Neural cell (in vitro differentiated cells): Measurements from ENCODE around the gene ZNF248. TPM values are rescaled to one million over a fixed set of nuclear protein-coding genes. Genes with fewer than 3 reads are reported as not detected.

Experiments used
- H2AFZ ChIP-seq: fragments of 200-600, 300-800 bp; sonication (generic), shearing (Covaris generic); 2 replicates; pipeline ENCODE4 v1.6.0; 2014; ENCODE audit warnings: low read depth, mild to moderate bottlenecking, antibody characterized with exemption, low read length, moderate library complexity
- H3F3A ChIP-seq: fragments of 200-600 bp; shearing (Covaris generic); 2 replicates; pipeline ENCODE4 v1.6.1; 2016; ENCODE audit warnings: mild to moderate bottlenecking, moderate library complexity, mixed read lengths, antibody characterized with exemption, low read length; ENCODE audit not compliant: insufficient read depth, poor library complexity, severe bottlenecking
- H3K27ac ChIP-seq: fragments of 200-600, 300-800 bp; sonication (generic), shearing (Covaris generic); 2 replicates; pipeline ENCODE4 v1.5.1; 2014; ENCODE audit warnings: mild to moderate bottlenecking, low read length, moderate library complexity
- H3K27me3 ChIP-seq: fragments of 300-800, 200-600 bp; sonication (generic), shearing (Covaris generic); 2 replicates; pipeline ENCODE4 v1.6.0; 2014; ENCODE audit warnings: mild to moderate bottlenecking, low read depth, low read length, moderate library complexity; ENCODE audit not compliant: insufficient read depth
- H3K36me3 ChIP-seq: fragments of 300-800, 200-600 bp; sonication (generic), shearing (Covaris generic); 2 replicates; pipeline ENCODE4 v1.5.1; 2014; ENCODE audit warnings: mild to moderate bottlenecking, antibody characterized with exemption, low read length, moderate library complexity; ENCODE audit not compliant: insufficient read depth
- H3K4me2 ChIP-seq: fragments of 300-800, 200-600 bp; sonication (generic), shearing (Covaris generic); 2 replicates; pipeline ENCODE4 v1.6.0; 2014; ENCODE audit warnings: mild to moderate bottlenecking, low read length
- H3K4me3 ChIP-seq: fragments of 300-800, 200-600 bp; sonication (generic), shearing (Covaris generic); 2 replicates; pipeline ENCODE4 v1.5.1; 2014; ENCODE audit warnings: mild to moderate bottlenecking, low read length, moderate library complexity
- H3K79me2 ChIP-seq: fragments of 200-600 bp; shearing (Covaris generic); replicated peaks from 2 replicates; pipeline ENCODE4 v1.6.0; 2014; ENCODE audit warnings: mild to moderate bottlenecking, low read length, moderate library complexity; ENCODE audit not compliant: insufficient read depth
- H3K9ac ChIP-seq: fragments of 300-800, 200-600 bp; sonication (generic), shearing (Covaris generic); 2 replicates; pipeline ENCODE4 v1.6.1; 2016; ENCODE audit warnings: mild to moderate bottlenecking, low read length, mixed read lengths
- H3K9me2 ChIP-seq: fragments of 200-600 bp; shearing (Covaris generic); 2 replicates; pipeline ENCODE4 v1.6.1; 2016; ENCODE audit warnings: mild to moderate bottlenecking, low read length, mixed read lengths; ENCODE audit not compliant: insufficient read depth
- H3K9me3 ChIP-seq: fragments of 200-600, 300-800 bp; sonication (generic), shearing (Covaris generic); 2 replicates; pipeline ENCODE4 v1.6.1; 2016; ENCODE audit warnings: mild to moderate bottlenecking, mixed run types, low read length, moderate library complexity, mixed read lengths
- H4K20me1 ChIP-seq: fragments of 200-600 bp; shearing (Covaris generic); 2 replicates; pipeline ENCODE4 v1.6.1; 2016; ENCODE audit warnings: mild to moderate bottlenecking, mixed run types; ENCODE audit not compliant: insufficient read depth
- EP300 ChIP-seq: fragments of 450-650 bp; conservative IDR thresholded peaks from 2 replicates; pipeline ENCODE4 v1.6.1; 2014; ENCODE audit warnings: antibody characterized with exemption, mild to moderate bottlenecking, moderate library complexity; ENCODE audit not compliant: poor library complexity, severe bottlenecking
- EZH2 ChIP-seq: fragments of 200-600, 300-800 bp; shearing (Covaris generic), sonication (generic); IDR thresholded peaks from 2 replicates; pipeline ENCODE4 v1.6.1; 2014; ENCODE audit warnings: antibody characterized with exemption, low read length, borderline replicate concordance, mild to moderate bottlenecking; ENCODE audit not compliant: insufficient read depth, poor library complexity, severe bottlenecking
- MXI1 ChIP-seq: fragments of 450-650 bp; conservative IDR thresholded peaks from 2 replicates; pipeline ENCODE4 v1.6.1; 2014; ENCODE audit warnings: antibody characterized with exemption, mild to moderate bottlenecking; ENCODE audit not compliant: poor library complexity, severe bottlenecking
- POLR2AphosphoS5 ChIP-seq: IDR thresholded peaks from 2 replicates; pipeline ENCODE4 v1.6.1; 2012
- RAD21 ChIP-seq: fragments of 450-650 bp; conservative IDR thresholded peaks from 2 replicates; pipeline ENCODE4 v1.6.1; 2014; ENCODE audit warnings: antibody characterized with exemption, mild to moderate bottlenecking, moderate library complexity
- SMC3 ChIP-seq: fragments of 450-650 bp; conservative IDR thresholded peaks from 2 replicates; pipeline ENCODE4 v1.6.1; 2014; ENCODE audit warnings: antibody characterized with exemption, mild to moderate bottlenecking, moderate library complexity; ENCODE audit not compliant: poor library complexity
- TAF1 ChIP-seq: IDR thresholded peaks from 2 replicates; pipeline ENCODE4 v1.6.1; 2012; ENCODE audit warnings: low read depth
- polyA plus RNA-seq: library from polyadenylated mRNA; depleted of rRNA; stranded (reverse); fragments of >200 nt; gene quantifications from 2 replicates; pipeline ENCODE4 v1.2.3, GENCODE V29; 2014
- TF ChIP-seq, protein P1 (sequence below): IDR thresholded peaks from 2 replicates; pipeline ENCODE4 v1.6.1; 2012; ENCODE audit warnings: borderline replicate concordance
- TF ChIP-seq, protein P2 (sequence below): fragments of 450-650 bp; IDR thresholded peaks from 2 replicates; pipeline ENCODE4 v1.5.1; 2014; ENCODE audit warnings: antibody characterized with exemption, mild to moderate bottlenecking, moderate library complexity; ENCODE audit not compliant: poor library complexity, severe bottlenecking

The ZNF248 gene
- polyA plus RNA-seq, 1 donor from 2014 or later = 0.24 TPM

DNA sequence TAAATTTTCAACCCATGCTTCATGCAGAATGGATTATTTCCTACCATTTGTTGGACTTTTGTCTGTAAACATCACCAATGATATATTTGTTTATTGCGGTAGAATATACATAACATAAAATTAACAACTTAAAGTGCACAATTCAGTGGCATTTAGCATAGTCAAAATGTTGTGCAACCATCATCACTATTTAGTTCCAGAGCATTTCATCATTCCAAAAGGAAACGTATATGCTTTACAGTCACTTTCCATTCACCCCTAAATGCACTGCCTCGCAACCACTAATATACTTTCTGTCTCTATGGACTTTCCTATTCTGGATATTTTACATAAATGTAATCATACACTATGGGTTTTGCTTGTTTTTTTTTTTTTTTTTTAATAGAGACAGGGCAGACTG lies 11.4 kb upstream of the ZNF248 start:
- Histone ChIP-seq H3K9me3 (peaks cover 9% of the 10 kb centered on the region), H3K4me2 (no peak overlapping the region), H4K20me1 (no peaks in the 10 kb centered on the region), H3K9me2 (no peaks in the 10 kb centered on the region), H3K27ac (no peak overlapping the region), H3K27me3 (no peaks in the 10 kb centered on the region), H3K79me2 (no peaks in the 10 kb centered on the region), H3F3A (no peaks in the 10 kb centered on the region), H3K9ac (no peak overlapping the region), H2AFZ (no peak overlapping the region), H3K4me3 (no peak overlapping the region), H3K36me3 (no peaks in the 10 kb centered on the region)
- TF ChIP-seq RAD21 (no peak), TAF1 (no peak), EZH2 (no peak), SMC3 (no peak), POLR2AphosphoS5 (no peak), EP300 (no peak), MXI1 (no peak)
- TF ChIP-seq, protein P1, sequence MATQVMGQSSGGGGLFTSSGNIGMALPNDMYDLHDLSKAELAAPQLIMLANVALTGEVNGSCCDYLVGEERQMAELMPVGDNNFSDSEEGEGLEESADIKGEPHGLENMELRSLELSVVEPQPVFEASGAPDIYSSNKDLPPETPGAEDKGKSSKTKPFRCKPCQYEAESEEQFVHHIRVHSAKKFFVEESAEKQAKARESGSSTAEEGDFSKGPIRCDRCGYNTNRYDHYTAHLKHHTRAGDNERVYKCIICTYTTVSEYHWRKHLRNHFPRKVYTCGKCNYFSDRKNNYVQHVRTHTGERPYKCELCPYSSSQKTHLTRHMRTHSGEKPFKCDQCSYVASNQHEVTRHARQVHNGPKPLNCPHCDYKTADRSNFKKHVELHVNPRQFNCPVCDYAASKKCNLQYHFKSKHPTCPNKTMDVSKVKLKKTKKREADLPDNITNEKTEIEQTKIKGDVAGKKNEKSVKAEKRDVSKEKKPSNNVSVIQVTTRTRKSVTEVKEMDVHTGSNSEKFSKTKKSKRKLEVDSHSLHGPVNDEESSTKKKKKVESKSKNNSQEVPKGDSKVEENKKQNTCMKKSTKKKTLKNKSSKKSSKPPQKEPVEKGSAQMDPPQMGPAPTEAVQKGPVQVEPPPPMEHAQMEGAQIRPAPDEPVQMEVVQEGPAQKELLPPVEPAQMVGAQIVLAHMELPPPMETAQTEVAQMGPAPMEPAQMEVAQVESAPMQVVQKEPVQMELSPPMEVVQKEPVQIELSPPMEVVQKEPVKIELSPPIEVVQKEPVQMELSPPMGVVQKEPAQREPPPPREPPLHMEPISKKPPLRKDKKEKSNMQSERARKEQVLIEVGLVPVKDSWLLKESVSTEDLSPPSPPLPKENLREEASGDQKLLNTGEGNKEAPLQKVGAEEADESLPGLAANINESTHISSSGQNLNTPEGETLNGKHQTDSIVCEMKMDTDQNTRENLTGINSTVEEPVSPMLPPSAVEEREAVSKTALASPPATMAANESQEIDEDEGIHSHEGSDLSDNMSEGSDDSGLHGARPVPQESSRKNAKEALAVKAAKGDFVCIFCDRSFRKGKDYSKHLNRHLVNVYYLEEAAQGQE = no peak
- TF ChIP-seq, protein P2, sequence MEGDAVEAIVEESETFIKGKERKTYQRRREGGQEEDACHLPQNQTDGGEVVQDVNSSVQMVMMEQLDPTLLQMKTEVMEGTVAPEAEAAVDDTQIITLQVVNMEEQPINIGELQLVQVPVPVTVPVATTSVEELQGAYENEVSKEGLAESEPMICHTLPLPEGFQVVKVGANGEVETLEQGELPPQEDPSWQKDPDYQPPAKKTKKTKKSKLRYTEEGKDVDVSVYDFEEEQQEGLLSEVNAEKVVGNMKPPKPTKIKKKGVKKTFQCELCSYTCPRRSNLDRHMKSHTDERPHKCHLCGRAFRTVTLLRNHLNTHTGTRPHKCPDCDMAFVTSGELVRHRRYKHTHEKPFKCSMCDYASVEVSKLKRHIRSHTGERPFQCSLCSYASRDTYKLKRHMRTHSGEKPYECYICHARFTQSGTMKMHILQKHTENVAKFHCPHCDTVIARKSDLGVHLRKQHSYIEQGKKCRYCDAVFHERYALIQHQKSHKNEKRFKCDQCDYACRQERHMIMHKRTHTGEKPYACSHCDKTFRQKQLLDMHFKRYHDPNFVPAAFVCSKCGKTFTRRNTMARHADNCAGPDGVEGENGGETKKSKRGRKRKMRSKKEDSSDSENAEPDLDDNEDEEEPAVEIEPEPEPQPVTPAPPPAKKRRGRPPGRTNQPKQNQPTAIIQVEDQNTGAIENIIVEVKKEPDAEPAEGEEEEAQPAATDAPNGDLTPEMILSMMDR = no peak

DNA sequence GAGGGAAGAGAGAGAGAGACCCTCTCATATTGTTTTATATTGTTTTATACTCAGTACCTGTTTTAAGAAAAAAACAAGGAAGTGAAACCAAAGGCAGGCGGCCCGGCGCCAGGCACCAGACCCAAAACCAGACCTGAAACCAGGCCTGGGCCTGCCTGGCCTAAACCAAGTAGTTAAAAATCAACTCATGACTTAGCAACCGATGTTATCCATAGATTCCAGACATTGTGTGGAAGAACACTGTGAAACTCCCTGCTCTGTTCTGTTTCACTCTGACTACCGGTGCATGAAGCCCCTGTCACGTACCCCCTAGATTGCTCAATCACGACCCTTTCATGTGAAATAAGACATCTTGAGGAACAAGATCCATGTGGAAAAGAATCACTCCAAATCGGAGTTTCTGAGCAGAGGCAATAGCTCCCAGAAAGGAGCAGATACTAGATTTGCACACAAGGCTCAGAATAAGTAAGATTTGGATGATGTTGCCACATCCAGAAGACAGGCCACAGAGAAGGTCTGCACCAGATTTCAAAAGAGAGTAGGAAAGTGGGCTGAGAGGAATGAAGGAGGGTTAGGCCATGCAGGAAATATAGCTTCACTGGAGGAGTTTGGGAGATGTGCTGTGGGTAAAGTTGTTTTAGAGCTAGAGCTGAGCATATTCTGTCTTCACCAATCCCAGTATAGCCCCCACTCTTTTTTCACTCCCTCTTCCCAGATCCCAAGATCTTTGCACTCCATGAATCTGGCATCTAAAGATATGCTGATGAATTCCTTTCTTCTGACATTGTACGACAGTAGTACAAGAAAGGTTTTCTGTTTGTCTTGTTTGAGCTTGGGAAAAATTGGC lies 8.8 kb upstream of the ZNF248 start:
- Histone ChIP-seq H3K79me2 (no peaks in the 10 kb centered on the region), H3K27ac (no peak overlapping the region), H3K9me3 (peaks cover 10% of the 10 kb centered on the region), H3K4me3 (no peak overlapping the region), H3K9me2 (no peaks in the 10 kb centered on the region), H3K9ac (no peak overlapping the region), H3K36me3 (no peaks in the 10 kb centered on the region), H4K20me1 (no peaks in the 10 kb centered on the region), H2AFZ (no peak overlapping the region), H3K27me3 (no peaks in the 10 kb centered on the region), H3F3A (no peaks in the 10 kb centered on the region), H3K4me2 (no peak overlapping the region)
- TF ChIP-seq, protein P1 = no peak
- TF ChIP-seq, protein P2 = no peak
- TF ChIP-seq MXI1 (no peak), EP300 (no peak), EZH2 (no peak), RAD21 (no peak), SMC3 (no peak), TAF1 (no peak), POLR2AphosphoS5 (no peak)
